GM12891 (cell line): ENCODE data around the gene LYPD4.

Experiments
- DNase-seq: peaks from one replicate; pipeline ENCODE4 v3.0.0; 2011; ENCODE audit warnings: low spot score; ENCODE audit not compliant: insufficient read length
- FAIRE-seq: peaks from 2 replicates; lab custom pipeline; 2011; peaks lifted over from hg19 to GRCh38; lab: Jason Lieb, UNC
- PAX5 ChIP-seq: IDR thresholded peaks from 2 replicates; pipeline ENCODE4 v1.6.1; 2011; ENCODE audit warnings: low read length, moderate library complexity, mild to moderate bottlenecking; ENCODE audit not compliant: insufficient read depth, severe bottlenecking
- POLR2A ChIP-seq: IDR thresholded peaks from 2 replicates; pipeline ENCODE4 v1.6.1; 2011; ENCODE audit warnings: low read depth, low read length, control low read depth
- POLR2AphosphoS5 ChIP-seq: IDR thresholded peaks from 2 replicates; pipeline ENCODE4 v1.6.1; 2011; ENCODE audit warnings: low read depth, low read length, control low read depth
- POU2F2 ChIP-seq: IDR thresholded peaks from 2 replicates; pipeline ENCODE4 v1.6.1; 2011; ENCODE audit warnings: low read depth, mild to moderate bottlenecking, control low read depth, low read length, moderate library complexity
- SPI1 ChIP-seq: IDR thresholded peaks from 2 replicates; pipeline ENCODE4 v1.6.1; 2011; ENCODE audit warnings: low read depth, low read length, control low read depth
- TAF1 ChIP-seq: IDR thresholded peaks from 2 replicates; pipeline ENCODE4 v1.6.1; 2011; ENCODE audit warnings: low read depth, low read length, control low read depth

The LYPD4 gene

GRCh38 chr19:41851456-41851855, 7.0 kb upstream of the LYPD4 start:
- FAIRE-seq (no peak), DNase-seq (no peak)
- TF ChIP-seq POU2F2 (no peak), PAX5 (no peak), TAF1 (no peak), SPI1 (no peak), POLR2AphosphoS5 (no peak), POLR2A (no peak)

GRCh38 chr19:41850381-41850780, 5.9 kb upstream of the LYPD4 start:
- FAIRE-seq, result no peak
- TF ChIP-seq POLR2AphosphoS5 (no peak), TAF1 (no peak), POLR2A (no peak), POU2F2 (no peak), SPI1 (no peak), PAX5 (no peak)
- no peak for DNase-seq

- DNase-seq (no peak), FAIRE-seq (no peak)
- no peak for TF ChIP-seq POLR2AphosphoS5
- TF ChIP-seq POU2F2, result no peak
These were observed 4.6 kb upstream of the LYPD4 start for GRCh38 chr19:41849067-41849466.

DNA sequence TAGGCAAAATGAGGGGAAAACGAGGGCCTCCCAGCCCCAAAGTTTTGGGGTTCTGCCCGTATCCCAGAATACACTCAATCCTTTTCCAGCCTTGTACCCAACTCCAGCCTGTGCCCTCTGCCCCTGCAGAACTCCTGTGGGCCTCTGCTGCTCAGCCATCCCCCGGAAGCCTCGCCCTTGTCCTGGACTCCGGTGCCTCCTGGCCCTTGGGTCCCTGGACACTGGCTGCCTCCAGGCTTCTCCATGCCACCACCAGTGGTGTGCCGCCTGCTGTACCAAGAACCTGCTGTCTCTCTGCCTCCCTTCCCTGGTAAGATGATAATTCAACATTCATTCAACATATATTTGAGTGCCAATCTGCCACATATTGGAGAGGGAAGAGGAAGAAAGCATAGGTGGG, 4.2 kb upstream of the LYPD4 start:
- TF ChIP-seq POU2F2, result no peak
- no peak for TF ChIP-seq POLR2AphosphoS5
- TF ChIP-seq SPI1, result no peak
- TF ChIP-seq PAX5, result no peak
- TF ChIP-seq TAF1, result no peak
- no peak for TF ChIP-seq POLR2A
- DNase-seq (no peak), FAIRE-seq (no peak)

GRCh38 chr19:41847351-41848105, 3.0 kb upstream of the LYPD4 start:
- TF ChIP-seq POU2F2, result no peak
- TF ChIP-seq POLR2AphosphoS5, result no peak
- no peak for TF ChIP-seq TAF1
- no peak for TF ChIP-seq POLR2A
- no peak for TF ChIP-seq PAX5
- TF ChIP-seq SPI1, result no peak
- DNase-seq (no peak), FAIRE-seq (no peak)

- TF ChIP-seq PAX5 (no peak), POLR2A (no peak), SPI1 (no peak), POU2F2 (no peak), POLR2AphosphoS5 (no peak), TAF1 (no peak)
- DNase-seq, result no peak
- no peak for FAIRE-seq
These were observed 638 bp upstream of the LYPD4 start for GRCh38 chr19:41845051-41845590.

DNA sequence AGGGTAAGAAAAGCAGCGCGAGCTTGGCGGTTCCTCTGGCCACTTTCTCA, 343 bp upstream of the LYPD4 start, which contains the start of gene DMRTC2:
TSS of gene DMRTC2 (plus strand) at position 42 of the 50 bp plus-strand sequence. CDS start 2,387 bp downstream, outside the sequence.
- no peak for FAIRE-seq
- DNase-seq, result no peak
- TF ChIP-seq POU2F2, result no peak

DNA sequence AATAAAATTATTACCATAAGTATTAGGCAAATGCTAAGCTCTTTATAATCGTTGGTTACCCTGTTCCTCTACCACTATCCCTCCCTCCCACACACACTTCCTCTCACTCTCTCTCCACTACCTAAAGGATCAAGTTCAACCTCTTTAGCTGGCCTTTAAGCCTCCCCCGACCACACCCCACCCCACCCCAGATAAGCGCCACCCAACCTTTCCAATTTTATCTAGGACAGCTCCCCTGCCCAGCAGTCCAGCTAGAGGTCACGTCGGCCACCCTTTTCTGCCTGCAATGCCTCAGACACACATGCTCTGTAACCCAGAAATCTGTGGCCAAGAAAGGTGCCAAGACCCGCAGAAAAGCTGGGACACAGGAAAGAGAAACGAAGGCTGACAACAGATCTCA, 1.1 kb downstream of the LYPD4 start:
- DNase-seq (no peak), FAIRE-seq (no peak)
- TF ChIP-seq SPI1 (no peak), POLR2AphosphoS5 (no peak), PAX5 (no peak), TAF1 (no peak), POLR2A (no peak), POU2F2 (no peak)

DNA sequence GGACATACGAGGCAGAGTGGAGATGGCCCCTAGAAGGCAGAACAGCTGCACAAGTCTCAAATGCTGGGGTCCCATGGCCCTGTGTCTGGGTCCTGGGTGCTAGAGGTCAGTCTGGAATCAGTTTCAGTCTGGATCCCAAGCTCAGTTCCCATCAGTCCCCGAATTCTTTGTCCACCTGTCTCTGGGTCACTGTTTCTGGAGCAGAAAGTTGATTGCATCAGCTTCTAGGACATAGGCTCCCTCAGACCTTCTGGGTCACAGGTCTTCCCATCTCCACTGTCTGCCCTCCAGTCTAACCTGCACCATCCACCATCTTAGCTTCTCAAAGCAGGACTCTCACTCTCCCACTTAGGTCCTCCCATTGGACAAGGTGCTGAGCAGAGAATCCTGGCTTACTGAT, 5.3 kb downstream of the LYPD4 start:
- DNase-seq (no peak), FAIRE-seq (no peak)
- TF ChIP-seq POLR2AphosphoS5 (no peak), SPI1 (no peak), TAF1 (no peak), POLR2A (no peak), POU2F2 (no peak), PAX5 (no peak)

- TF ChIP-seq TAF1 (no peak), POLR2A (no peak), POU2F2 (no peak), POLR2AphosphoS5 (no peak), SPI1 (no peak), PAX5 (no peak)
- DNase-seq, result no peak
- FAIRE-seq, result no peak
These were observed 6.3 kb downstream of the LYPD4 start for GRCh38 chr19:41837981-41838708.
